AG09309 (cell line): Measurements from ENCODE around the gene PDE9A.

Source experiments
- DNase-seq: peaks from one replicate; pipeline ENCODE4 v3.0.0-alpha.2; 2010; ENCODE audit warnings: low read depth
- H3K4me3 ChIP-seq: 2 replicates; pipeline ENCODE4 v1.5.1; 2011; ENCODE audit warnings: mild to moderate bottlenecking, low read depth, low read length, moderate library complexity; ENCODE audit not compliant: control insufficient read depth
- TF ChIP-seq, protein P1 (sequence below): IDR thresholded peaks from 2 replicates; pipeline ENCODE4 v1.5.1; 2011; ENCODE audit warnings: mild to moderate bottlenecking, low read depth, low read length, inconsistent platforms; ENCODE audit not compliant: insufficient read depth, control insufficient read depth; ENCODE audit errors: missing control alignments

Gene PDE9A

GRCh38 chr21:42695697-42696380 is 42.4 kb downstream of the PDE9A start:
- no peak overlapping the region for H3K4me3 ChIP-seq
- TF ChIP-seq, protein P1, sequence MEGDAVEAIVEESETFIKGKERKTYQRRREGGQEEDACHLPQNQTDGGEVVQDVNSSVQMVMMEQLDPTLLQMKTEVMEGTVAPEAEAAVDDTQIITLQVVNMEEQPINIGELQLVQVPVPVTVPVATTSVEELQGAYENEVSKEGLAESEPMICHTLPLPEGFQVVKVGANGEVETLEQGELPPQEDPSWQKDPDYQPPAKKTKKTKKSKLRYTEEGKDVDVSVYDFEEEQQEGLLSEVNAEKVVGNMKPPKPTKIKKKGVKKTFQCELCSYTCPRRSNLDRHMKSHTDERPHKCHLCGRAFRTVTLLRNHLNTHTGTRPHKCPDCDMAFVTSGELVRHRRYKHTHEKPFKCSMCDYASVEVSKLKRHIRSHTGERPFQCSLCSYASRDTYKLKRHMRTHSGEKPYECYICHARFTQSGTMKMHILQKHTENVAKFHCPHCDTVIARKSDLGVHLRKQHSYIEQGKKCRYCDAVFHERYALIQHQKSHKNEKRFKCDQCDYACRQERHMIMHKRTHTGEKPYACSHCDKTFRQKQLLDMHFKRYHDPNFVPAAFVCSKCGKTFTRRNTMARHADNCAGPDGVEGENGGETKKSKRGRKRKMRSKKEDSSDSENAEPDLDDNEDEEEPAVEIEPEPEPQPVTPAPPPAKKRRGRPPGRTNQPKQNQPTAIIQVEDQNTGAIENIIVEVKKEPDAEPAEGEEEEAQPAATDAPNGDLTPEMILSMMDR, result no peak
- DNase-seq, result no peak

- no peak overlapping the region for H3K4me3 ChIP-seq
- DNase-seq, result no peak
- TF ChIP-seq, protein P1, result no peak
Measured at GRCh38 chr21:42696501-42697040, 43.1 kb downstream of the PDE9A start.

DNA sequence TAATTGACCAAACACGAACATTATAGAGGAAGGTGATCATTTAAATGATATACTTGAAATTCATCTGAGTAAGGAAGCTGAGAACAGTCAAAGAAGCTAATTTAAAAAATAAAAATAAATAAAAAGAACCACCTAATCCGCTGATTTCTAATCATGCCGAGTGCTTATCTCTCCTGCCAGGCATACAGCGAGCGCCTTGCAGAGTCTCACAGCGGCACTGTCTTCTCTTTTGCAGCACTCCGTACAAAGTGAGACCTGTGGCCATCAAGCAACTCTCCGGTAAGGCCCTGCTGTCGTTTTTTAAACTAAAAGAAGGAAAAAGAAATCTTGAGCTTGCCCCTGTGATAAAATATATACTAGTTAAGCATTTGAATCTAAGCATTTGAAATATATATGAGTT is 45.3 kb downstream of the PDE9A start:
- no peak overlapping the region for H3K4me3 ChIP-seq
- TF ChIP-seq, protein P1, result no peak
- DNase-seq, result no peak

DNA sequence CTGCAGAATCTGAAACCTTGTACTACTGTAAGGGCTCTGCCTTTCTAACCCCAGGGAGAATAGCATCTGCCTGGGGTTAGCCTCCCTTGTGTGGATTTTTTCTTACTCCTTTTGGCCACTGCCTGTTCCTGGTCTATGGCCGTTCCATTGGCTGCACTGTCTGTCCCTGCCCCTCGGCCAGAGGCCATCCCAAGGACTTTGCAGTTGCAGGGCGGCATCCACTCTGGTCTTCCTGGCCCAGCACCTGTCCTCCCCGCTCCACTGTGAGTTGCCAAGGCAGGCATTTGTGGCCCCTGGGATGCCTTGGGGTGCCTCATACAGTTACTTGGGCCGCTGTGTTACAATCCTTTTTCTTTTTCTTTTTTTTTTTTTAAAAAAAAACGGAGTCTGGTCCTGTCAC is 45.8 kb downstream of the PDE9A start:
- H3K4me3 ChIP-seq, result no peak overlapping the region
- TF ChIP-seq, protein P1, result no peak
- DNase-seq, result no peak

DNA sequence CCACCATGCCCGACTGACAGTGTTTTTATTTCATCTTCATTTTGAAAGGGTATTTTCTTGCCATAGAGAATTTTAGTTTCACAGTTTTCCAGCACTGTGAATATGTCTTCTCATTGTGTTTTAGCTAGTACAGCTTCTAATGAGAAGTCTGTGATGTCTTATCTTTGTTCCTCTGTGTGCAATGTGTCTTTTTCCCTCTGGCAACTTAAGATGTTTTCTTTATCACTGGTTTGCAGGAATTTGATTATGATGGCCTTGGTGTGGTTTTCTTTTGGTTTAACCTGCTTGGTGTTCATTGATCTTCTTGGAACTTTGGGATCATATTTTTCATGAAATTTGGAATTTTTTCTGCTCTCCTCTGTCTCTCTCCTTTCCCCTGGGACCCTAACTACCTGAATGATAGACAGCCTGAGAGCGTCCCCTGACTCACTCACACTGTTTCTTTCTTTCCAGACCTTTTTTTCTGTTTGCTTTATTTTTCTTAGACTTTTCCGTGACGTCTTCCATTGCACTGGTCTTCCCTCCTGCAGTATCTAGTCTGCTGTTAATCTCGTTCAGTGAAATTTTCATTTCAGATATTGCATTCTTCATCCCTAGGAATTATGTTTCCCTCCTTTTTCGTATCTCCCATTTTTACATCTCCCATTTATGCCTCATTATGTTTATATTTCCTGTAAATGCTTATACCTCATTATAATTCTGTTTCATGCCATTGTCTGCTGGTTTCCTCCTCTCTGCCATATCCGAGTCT is 48.5 kb downstream of the PDE9A start:
- no peak for DNase-seq
- TF ChIP-seq, protein P1, result no peak
- no peak overlapping the region for H3K4me3 ChIP-seq

- TF ChIP-seq, protein P1, result no peak
- H3K4me3 ChIP-seq, result no peak overlapping the region
- DNase-seq, result no peak
Measured at GRCh38 chr21:42702720-42703119, 49.3 kb downstream of the PDE9A start.
